GM13976 (cell line): Measurements from ENCODE around the gene SLC6A16.

Experiments used
- DNase-seq: peaks from one replicate; pipeline ENCODE4 v3.0.0; 2012; ENCODE audit warnings: low spot score
- in situ Hi-C: fragments of 300-500 bp; cut with MboI; formaldehyde crosslinking; loops from one replicate; pipeline ENCODE4 v1.12.0; 2022; ENCODE audit warnings: low sequenced_read_pairs, mixed read lengths, inconsistent platforms; ENCODE audit not compliant: unreplicated experiment
- TF ChIP-seq, protein P1 (sequence below): IDR thresholded peaks from 2 replicates; pipeline ENCODE4 v1.5.1; 2012; ENCODE audit warnings: borderline replicate concordance, mild to moderate bottlenecking; ENCODE audit not compliant: insufficient read depth; ENCODE audit errors: extremely low read depth, missing control alignments, control extremely low read depth

The SLC6A16 gene

DNA sequence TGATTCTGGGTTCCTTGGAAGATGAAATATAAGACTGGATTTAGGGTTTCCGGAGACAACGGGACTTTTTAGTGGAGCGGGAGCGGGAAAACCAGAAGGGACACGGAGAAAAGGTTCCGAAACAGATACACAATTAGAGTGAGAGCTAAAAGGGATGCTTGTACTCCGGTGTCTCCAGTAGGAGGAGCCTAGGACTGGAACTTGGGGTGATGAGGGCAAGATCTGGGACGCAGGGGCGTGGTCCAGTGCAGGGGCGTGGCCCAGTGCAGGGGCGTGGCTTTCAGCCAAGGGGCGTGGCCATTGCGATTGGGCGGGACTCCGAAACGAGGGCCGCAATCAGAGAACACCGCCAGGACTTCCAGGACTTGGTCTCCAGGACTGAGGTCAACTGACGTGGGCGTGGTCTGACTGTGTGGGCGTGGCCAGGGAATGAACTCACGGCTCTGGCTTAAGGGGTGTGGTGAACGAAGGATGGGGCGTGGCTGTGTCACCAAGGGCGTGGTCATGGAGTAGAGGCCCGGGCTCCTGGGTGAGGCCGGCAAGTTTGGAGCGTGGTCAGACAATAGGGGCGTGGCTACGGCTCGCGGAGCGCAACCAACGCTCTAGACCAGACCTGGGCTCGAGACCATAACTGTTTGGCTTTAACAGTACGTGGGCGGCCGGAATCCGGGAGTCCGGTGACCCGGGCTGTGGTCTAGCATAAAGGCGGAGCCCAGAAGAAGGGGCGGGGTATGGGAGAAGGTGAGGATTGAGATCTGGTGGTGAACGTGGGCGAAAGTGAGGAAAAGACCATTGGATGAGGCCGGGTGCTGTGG lies 38.5 kb upstream of the SLC6A16 start, which contains the start of gene DKKL1:
Gene DKKL1 (plus strand): TSS at position 610 of the 815 bp plus-strand sequence. CDS start 122 bp downstream, at position 732.
- DNase-seq = peak; percentile 97
- TF ChIP-seq, protein P1, sequence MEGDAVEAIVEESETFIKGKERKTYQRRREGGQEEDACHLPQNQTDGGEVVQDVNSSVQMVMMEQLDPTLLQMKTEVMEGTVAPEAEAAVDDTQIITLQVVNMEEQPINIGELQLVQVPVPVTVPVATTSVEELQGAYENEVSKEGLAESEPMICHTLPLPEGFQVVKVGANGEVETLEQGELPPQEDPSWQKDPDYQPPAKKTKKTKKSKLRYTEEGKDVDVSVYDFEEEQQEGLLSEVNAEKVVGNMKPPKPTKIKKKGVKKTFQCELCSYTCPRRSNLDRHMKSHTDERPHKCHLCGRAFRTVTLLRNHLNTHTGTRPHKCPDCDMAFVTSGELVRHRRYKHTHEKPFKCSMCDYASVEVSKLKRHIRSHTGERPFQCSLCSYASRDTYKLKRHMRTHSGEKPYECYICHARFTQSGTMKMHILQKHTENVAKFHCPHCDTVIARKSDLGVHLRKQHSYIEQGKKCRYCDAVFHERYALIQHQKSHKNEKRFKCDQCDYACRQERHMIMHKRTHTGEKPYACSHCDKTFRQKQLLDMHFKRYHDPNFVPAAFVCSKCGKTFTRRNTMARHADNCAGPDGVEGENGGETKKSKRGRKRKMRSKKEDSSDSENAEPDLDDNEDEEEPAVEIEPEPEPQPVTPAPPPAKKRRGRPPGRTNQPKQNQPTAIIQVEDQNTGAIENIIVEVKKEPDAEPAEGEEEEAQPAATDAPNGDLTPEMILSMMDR = no peak
- in situ Hi-C loops = no loop called here

DNA sequence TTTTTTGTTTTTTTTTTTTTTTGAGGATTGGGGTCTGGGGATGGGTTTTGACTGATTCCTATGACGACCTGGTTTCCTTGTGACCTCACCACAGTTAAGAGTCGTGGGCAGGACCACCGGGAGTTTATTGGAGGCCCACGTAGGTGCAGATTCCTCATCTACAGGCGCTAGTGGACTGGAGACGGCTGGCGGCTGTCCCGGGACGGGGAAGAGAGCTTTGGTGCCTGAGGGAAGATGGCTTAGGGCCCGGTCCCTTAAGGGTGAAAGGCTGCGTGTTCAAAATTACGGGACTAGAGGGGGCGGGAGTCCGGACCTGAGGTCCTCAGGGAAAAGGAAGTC lies 37.9 kb upstream of the SLC6A16 start:
- TF ChIP-seq, protein P1 = no peak
- DNase-seq = no peak
- in situ Hi-C loops = no loop called here

DNA sequence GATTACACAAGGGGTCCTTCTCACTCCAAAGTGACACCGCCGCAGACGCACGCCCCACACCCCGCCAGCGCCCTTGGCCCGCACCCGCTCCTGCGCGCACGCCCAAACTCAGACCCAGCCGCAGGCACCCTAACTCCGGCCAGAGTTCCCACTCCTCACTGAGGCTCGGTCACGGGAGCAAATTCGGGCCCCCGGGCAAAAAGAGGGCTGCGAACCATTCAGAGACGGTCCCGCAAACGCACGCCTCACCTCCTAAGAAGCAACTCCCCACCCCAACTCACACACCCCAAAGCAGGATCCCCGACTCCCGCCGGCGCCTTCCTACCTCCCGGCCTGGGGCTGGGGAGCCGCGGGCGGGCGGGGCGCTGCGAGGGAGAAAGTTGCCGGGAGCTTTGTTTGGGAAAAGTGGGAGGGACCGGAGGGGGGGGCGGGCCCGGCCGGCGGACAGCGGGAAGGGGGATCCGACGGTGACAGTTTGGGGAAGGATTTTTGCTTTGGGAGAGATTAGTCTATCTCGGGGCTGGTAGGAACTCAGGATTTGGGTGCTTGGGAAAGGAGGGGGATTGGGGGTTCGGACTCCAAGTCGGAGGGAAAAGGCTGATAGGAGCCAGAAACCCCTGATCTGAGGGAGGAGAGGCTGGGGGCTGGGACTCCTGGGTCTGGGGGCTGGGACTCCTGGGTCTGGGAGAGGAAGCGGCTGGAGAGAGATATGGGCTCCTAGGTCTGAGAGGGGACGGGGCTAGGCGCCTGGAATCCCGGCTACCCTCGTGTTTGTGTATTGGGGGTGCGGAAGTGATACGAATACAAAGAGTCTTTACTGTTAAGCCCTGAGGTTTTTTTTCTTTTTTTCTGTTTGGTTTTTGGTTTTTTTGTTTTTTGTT lies 37.3 kb upstream of the SLC6A16 start, which contains the start of gene TEAD2:
Gene TEAD2 (minus strand): TSS at position 369 of the 881 bp plus-strand sequence. CDS start 2,341 bp downstream, outside the sequence.
- in situ Hi-C loops = no loop called here
- no peak for DNase-seq
- TF ChIP-seq, protein P1 = no peak

DNA sequence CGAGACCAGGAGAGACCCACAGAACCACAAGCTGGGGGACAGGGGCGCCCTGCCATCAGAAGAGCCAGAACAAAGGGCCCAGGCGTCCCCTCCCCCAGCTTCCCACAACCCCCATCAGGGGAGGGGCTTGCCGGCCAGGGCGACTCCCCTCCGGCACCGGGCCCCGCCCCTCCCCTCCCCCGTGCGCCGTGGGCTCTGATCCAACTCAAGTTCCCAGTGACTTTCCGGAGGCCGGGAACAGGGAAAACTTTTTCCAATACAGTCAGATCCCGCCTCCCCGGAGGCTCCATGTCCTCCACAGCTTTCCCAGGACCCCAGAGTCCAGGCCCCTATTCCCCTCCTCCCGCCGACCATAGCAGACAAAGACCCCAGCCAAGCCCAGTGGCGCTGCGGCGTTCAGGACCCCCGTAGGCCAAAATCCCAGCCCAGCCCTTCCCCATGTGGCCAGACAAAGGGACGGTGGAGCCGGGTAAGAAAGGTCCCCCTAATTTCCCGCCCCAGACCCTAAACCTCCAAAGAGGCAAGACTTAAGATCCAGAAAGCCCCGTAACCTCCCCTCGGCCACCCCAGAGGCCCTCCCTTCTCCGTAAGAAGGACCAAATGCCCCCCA lies 36.6 kb upstream of the SLC6A16 start:
- TF ChIP-seq, protein P1 = no peak
- in situ Hi-C loops = no loop called here
- DNase-seq = no peak

DNA sequence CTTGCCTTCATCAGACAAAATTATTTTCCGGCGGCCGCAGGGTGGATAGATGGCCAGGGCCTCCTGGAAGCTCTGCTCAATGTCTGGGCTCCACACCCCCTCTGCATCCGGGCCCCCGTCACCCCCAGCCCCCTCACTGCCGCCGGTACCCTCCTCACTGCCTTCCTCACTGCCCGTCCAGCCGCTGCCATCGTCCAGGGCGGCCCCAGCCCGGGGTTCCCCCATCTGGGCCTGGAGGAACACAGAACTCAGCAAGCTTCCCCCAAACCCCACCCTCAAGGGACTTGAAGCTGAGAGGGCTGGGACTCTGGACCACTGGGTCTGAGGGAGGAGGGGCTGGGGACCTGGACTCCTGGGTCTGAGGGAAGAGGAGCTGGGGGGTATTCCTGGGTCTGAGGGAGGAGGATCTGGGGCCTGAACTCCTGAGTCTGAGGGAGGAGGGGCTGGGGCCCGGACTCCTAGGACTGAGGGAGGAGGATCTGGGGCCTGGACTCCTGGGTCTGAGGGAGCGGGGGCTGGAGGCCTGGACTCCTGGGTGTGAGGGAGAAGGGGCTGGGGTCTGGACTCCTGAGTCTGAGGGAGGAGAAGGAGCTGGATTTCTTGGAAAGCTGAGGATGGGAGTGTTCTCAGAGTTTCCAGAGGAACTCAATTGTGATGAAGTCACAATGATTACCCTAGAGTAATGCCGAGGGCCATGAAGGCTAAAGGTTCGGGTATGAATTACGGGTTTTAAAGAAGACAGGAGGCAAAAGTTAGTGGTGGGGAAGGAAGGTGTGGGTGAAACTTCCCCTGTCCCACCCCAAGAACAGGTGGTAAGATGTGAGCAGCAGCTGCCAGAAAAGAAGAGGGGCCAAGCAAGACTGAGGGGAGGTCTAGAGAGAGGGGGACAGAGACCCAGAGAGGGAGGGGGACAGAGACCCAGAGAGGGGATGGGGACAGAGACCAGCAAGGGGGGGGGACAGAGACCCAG lies 35.1 kb upstream of the SLC6A16 start:
- no peak for DNase-seq
- in situ Hi-C loops = no loop called here
- TF ChIP-seq, protein P1 = no peak
